ENCODE measurements around the gene CNNM1. TPM values are rescaled to one million over a fixed set of nuclear protein-coding genes. Genes with fewer than 3 reads are reported as not detected.

CNNM1 gene
- total RNA-seq, 1 experiment from 2014 or later: not detected

GRCh38 chr10:99394256-99394655 is 65.1 kb downstream of the CNNM1 start:
- Histone ChIP-seq H3K4me2 (peak overlapping the region; percentile 29), H3K27me3 (ENCODE audit: insufficient read depth, low read depth) (no peaks in the 10 kb centered on the region), H3K79me2 (ENCODE audit: low read depth) (no peaks in the 10 kb centered on the region), H3K36me3 (ENCODE audit: low read depth) (no peaks in the 10 kb centered on the region), H3K27ac (no peak overlapping the region), H3K9me3 (ENCODE audit: insufficient read depth, low read depth) (no peaks in the 10 kb centered on the region), H3K4me1 (replicated peaks; ENCODE audit: insufficient read depth) (peaks cover 52% of the 10 kb centered on the region), H3K4me3 (no peak overlapping the region), H4K20me1 (ENCODE audit: insufficient read depth) (no peaks in the 10 kb centered on the region), H2AFZ (no peak overlapping the region), H3K9me2 (ENCODE audit: insufficient read depth) (no peaks in the 10 kb centered on the region), H3F3A (ENCODE audit: insufficient read depth, low read depth) (peaks cover 31% of the 10 kb centered on the region)
- TF ChIP-seq CTCF (conservative IDR thresholded peaks at IDR 0.05) (no peak), EZH2 (IDR thresholded peaks at IDR 0.05; ENCODE audit: low read depth) (no peak)
- CTCF ChIA-PET: no interaction called here
- POLR2A ChIA-PET (ENCODE audit: unreplicated experiment): interaction anchor here (0.7 kb wide), 1 partner anchor 36 kb away, joined by 4 read pairs; the partner anchor contains the start of gene GOT1
- intact Hi-C loops (cut with micrococcal nuclease; ENCODE audit: unreplicated experiment): loop anchor here (5.0 kb wide), 1 partner anchor 168 kb away; no protein-coding TSS in a partner anchor
- no peak for DNase-seq
- no TSS peak for BruUV-seq (replicated peaks)

GRCh38 chr10:99394761-99395386 is 65.7 kb downstream of the CNNM1 start:
- DNase-seq: peak in 1 of 2 experiments; percentile 59
- H3K4me3 ChIP-seq: no peak overlapping the region
- H3K36me3 ChIP-seq (ENCODE audit: low read depth): no peaks in the 10 kb centered on the region
- H3K4me1 ChIP-seq (replicated peaks; ENCODE audit: insufficient read depth): peaks cover 52% of the 10 kb centered on the region
- H4K20me1 ChIP-seq (ENCODE audit: insufficient read depth): no peaks in the 10 kb centered on the region
- peaks cover 31% of the 10 kb centered on the region for H3F3A ChIP-seq (ENCODE audit: insufficient read depth, low read depth)
- no TSS peak for BruUV-seq (replicated peaks)
- H3K9me2 ChIP-seq (ENCODE audit: insufficient read depth): no peaks in the 10 kb centered on the region
- POLR2A ChIA-PET (ENCODE audit: unreplicated experiment): interaction anchor here (0.7 kb wide), 1 partner anchor 35 kb away, joined by 4 read pairs; the partner anchor contains the start of gene GOT1
- H3K9me3 ChIP-seq (ENCODE audit: insufficient read depth, low read depth): no peaks in the 10 kb centered on the region
- no peaks in the 10 kb centered on the region for H3K27me3 ChIP-seq (ENCODE audit: insufficient read depth, low read depth)
- no peaks in the 10 kb centered on the region for H3K79me2 ChIP-seq (ENCODE audit: low read depth)
- no peak for TF ChIP-seq CTCF (conservative IDR thresholded peaks at IDR 0.05)
- no peak for TF ChIP-seq EZH2 (IDR thresholded peaks at IDR 0.05; ENCODE audit: low read depth)
- peak overlapping the region; percentile 48 for H3K27ac ChIP-seq
- intact Hi-C loops (cut with micrococcal nuclease; ENCODE audit: unreplicated experiment): loop anchor here (5.0 kb wide), 2 partner anchors 167 to 317 kb away; no protein-coding TSS in a partner anchor
- peak overlapping the region; percentile 29 for H3K4me2 ChIP-seq
- CTCF ChIA-PET: no interaction called here
- H2AFZ ChIP-seq: no peak overlapping the region

GRCh38 chr10:99395750-99396445 is 66.7 kb downstream of the CNNM1 start:
- Histone ChIP-seq H3K4me3 (no peak overlapping the region), H2AFZ (no peak overlapping the region), H3K4me2 (peak overlapping the region; percentile 29), H4K20me1 (ENCODE audit: insufficient read depth) (no peaks in the 10 kb centered on the region), H3K4me1 (replicated peaks; ENCODE audit: insufficient read depth) (peaks cover 52% of the 10 kb centered on the region), H3K9me2 (ENCODE audit: insufficient read depth) (no peaks in the 10 kb centered on the region), H3K36me3 (ENCODE audit: low read depth) (no peaks in the 10 kb centered on the region), H3K9me3 (ENCODE audit: insufficient read depth, low read depth) (no peaks in the 10 kb centered on the region), H3K27ac (peak overlapping the region; percentile 53), H3F3A (ENCODE audit: insufficient read depth, low read depth) (peaks cover 31% of the 10 kb centered on the region), H3K79me2 (ENCODE audit: low read depth) (no peaks in the 10 kb centered on the region), H3K27me3 (ENCODE audit: insufficient read depth, low read depth) (no peaks in the 10 kb centered on the region)
- ChIA-PET POLR2A (ENCODE audit: unreplicated experiment) (interaction anchor here (0.6 kb wide), 1 partner anchor 225 kb away, joined by 10 read pairs; no protein-coding TSS in a partner anchor), CTCF (no interaction called here)
- TF ChIP-seq EZH2 (IDR thresholded peaks at IDR 0.05; ENCODE audit: low read depth) (no peak), CTCF (conservative IDR thresholded peaks at IDR 0.05) (no peak)
- peak; percentile 63 to 86 for DNase-seq
- intact Hi-C loops (cut with micrococcal nuclease; ENCODE audit: unreplicated experiment): loop anchor here (1.0 to 5.0 kb wide), 2 partner anchors 34 to 316 kb away; partner anchors contain the start of gene GOT1
- BruUV-seq (replicated peaks): no TSS peak
